NCI-H460 (cell line): Measurements from ENCODE around the gene TMEM38A. TPM values are rescaled to one million over a fixed set of nuclear protein-coding genes. Genes with fewer than 3 reads are reported as not detected.
"Not testable (repeated sequence)": the region's sequence is repeated elsewhere in the genome, so short reads cannot be mapped to it uniquely, and the experiment has no call there.

Experiments used
- DNase-seq: peaks from one replicate; pipeline ENCODE4 v3.0.0-alpha.2; 2016; ENCODE audit warnings: low read depth; ENCODE audit errors: extremely low read depth
- total RNA-seq: library from RNA; depleted of rRNA; stranded (reverse); fragments of >200 nt; shearing (Covaris generic); gene quantifications from 2 replicates; pipeline ENCODE4 v1.2.3, GENCODE V29; 2014

The TMEM38A gene
- total RNA-seq, 1 experiment from 2014 or later: 0.94 TPM

- no peak for DNase-seq
These were observed 29.5 kb upstream of the TMEM38A start for GRCh38 chr19:16631465-16631864.

- no peak for DNase-seq
These were observed 23.4 kb upstream of the TMEM38A start for GRCh38 chr19:16637535-16637934.

GRCh38 chr19:16638666-16639065, 22.3 kb upstream of the TMEM38A start:
- no peak for DNase-seq

DNA sequence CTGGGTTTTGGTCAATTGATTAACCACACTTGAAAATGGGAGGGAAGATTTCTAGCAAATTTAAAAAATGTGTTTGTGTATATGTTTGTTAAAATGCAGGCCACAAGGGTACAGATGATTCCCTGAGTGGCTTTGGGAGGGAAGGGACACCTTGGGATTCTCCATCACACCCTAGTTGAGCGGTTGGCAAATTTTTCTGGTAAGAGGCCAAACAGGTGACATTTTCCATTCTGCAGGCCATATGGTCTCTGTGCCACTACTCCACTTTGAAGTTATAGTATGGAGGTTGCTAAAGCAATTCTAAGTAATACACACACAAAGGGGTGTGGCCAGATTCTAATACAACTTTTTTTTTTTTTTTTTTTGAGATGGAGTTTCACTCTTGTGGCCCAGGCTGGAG, 20.0 kb upstream of the TMEM38A start:
- no peak for DNase-seq

DNA sequence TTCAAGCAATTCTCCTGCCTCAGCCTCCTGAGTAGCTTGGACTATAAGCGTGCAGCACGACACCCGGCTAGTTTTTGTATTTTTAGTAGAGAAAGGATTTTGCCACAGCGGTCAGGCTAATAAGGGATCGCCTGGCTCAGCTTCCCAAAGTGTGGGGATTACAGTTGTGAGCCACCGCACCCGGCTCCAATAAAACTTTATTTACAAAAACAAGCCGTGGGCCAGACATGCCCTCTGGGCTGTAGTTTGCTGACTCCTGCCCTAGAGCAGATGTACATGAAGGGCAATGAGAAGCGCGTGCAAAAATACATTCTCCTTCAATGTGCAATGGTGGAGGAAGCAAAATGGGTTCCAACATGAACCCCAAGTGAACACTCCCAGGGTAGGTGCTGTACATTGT, 19.2 kb upstream of the TMEM38A start:
- no peak for DNase-seq

- DNase-seq: no peak
These were observed 15.8 kb upstream of the TMEM38A start for GRCh38 chr19:16645140-16645539.

DNA sequence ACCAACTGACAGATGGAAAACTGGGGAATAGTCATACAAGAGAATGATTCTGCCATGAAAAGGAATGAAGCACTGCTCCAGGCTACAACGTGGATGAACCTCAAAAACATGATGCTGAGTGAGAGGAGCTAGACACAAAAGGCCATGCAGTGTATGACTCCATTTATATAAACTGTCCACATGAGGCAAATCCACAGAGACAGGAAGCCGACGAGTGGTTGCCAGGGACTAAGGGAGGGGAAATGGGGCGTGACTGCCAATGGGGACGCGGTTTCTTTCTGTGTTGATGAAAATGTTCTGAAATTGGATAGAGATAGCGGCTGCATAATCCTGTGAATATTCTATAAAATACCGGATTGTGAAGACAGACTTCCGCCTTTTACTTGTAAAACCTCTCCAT, 11.2 kb upstream of the TMEM38A start:
- no peak for DNase-seq

- DNase-seq: no peak
These were observed 10.1 kb upstream of the TMEM38A start for GRCh38 chr19:16650821-16651220.

- not testable (repeated sequence) for DNase-seq
These were observed 9.3 kb upstream of the TMEM38A start for GRCh38 chr19:16651421-16652188.

GRCh38 chr19:16652854-16653253, 8.1 kb upstream of the TMEM38A start:
- DNase-seq: no peak

DNA sequence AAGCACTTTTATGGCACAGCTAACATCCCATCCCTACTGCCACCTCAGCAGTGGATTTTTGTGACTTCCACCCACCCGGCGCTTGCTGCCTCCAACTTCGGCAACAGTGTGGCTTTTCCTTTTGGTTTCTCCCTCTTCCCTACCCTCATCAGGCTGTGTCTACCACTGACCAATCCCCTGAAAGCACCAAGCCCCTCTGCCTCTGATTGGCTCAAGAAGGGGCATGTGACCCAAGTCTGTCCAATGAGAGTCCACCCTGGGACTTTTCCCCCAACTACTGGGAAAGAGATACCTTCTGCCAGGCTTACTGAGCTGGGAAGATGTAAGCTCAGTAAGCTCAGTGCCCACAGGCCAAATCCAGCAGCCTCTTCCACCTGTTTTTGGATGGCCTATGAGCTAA, 6.8 kb upstream of the TMEM38A start:
- DNase-seq: no peak

DNA sequence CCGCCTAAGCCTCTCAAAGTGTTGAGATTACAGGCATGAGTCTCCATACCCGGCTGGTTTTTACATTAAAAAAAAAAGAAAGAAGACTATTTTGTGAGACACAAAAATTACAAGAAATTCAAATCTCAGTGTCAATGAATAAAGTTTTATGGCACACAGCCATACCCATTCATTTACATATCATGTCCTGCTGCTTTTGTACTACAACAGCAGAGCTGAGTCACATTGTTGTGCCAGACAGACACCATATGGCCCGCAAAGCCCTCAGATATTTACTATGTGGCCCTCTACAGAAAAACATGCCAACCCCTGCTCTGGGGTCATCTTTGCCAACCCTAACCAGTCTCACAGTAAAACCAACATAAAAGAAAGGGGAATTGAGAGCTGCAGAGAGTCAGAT, 6.3 kb upstream of the TMEM38A start:
- DNase-seq: no peak

DNA sequence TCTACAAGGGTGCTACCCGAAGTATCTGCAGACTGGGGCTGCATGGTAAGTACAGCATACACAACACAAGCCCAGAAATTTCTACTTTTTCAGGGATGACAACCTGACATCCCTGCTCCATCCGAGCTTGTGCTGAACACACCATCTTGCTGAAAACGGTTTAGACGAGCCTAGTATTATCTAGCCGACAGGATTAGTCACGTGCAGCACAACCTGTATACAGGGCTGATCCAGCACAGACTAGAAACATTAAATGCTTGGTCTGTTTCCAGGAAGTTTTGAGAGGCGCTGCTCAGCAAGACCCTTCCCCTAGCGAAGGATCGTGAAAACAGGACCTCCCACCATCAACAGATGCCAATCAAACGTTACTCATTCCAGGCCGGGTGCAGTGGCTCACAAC, 5.2 kb upstream of the TMEM38A start:
- DNase-seq: no peak

DNA sequence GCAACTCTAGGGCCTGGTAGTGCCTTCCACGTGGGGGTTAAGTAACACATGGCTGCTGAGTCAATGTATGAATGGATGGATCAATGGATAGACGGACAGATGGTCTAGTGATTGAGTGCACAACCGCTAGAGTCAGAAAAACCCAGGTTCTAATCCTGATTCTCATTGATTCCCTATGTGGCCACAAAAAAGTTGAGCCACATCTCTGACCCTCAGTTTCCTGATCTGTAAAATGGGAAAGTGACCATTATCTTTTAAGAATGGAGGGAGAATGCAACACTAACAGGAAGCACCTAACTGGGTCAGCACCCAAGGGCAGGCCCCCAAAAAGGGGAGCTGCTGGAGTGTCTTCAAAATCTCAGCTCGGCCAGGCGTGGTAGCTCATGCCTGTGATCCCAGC, 3.6 kb upstream of the TMEM38A start:
- DNase-seq: no peak

- no peak for DNase-seq
These were observed 1.5 kb upstream of the TMEM38A start for GRCh38 chr19:16659464-16659831.

DNA sequence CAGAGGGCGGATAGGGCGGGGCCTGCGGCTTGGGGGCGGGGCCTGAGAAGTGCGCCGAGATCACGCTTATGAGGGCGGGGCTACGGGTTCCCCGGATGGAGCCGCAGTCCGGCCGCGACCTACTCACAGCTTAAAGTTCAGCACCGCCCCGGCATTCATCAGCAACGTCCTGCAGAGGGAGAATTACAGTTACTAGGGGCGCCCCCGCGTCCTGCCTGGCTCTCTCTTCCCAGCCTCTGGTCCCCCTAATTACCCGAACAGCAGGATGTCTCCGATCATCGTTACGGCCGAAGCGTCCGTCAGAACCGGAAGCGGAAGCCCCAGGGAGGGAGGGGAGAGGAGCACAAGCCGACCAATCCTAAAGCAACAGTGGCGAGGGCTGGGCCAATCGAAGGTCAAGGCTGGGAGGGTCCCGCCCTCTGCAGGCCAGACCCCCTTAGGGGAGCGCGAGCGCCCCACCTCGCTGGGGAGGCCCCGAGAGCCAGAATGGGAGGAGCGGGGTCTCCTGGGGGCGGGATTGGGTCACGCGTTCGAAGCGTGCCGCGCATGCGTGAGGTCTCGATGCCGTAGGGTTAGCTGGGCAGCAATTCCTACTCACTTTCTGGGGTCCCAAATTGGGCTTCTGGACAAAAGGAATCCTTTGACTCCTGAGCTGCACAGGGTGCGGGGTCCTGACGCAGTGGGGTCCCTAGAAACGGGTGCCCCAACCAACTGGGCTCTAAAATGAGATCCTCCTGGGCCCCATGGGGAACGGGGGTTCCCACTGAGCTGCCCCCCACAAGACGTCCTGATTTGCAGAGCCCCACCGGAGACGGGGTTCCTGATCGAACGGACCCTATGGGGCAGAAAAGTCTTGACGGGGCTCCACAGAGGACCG, 869 bp upstream of the TMEM38A start, which contains the start of gene SMIM7:
Gene SMIM7, minus strand, starts transcription at position 313 of the 877 bp plus-strand sequence. Its CDS starts 34 bp downstream, at position 279.
- DNase-seq: peak; percentile 96

DNA sequence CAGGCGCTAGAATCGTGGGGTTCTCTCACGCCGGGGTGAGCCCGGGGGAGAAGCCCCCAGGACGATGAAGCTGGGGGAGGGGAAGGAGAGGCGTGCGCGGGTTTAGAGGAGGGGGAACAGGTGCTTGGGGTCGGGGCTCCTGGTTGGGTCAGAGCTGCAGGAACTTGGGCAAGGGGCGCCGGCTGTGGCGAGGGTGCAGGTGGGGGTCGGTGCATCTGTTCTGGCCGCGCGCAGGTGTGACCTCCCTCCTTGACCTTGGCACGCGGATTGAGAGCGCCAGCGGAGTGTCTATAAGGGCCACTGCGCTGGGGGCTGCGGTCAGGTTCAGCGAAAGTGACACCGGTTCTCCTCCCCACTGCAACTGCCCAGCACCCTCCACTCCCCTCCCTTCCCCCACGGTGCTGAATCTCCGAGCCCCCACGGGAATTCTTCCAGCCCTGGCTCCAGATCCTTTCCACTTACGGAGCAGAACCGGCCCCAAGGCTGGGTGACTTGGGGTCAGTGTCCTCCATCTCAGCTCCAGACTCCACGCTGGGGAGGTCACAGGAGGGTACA, 618 bp downstream of the TMEM38A start:
- no peak for DNase-seq

- DNase-seq: no peak
These were observed 7.2 kb downstream of the TMEM38A start for GRCh38 chr19:16668176-16668575.

DNA sequence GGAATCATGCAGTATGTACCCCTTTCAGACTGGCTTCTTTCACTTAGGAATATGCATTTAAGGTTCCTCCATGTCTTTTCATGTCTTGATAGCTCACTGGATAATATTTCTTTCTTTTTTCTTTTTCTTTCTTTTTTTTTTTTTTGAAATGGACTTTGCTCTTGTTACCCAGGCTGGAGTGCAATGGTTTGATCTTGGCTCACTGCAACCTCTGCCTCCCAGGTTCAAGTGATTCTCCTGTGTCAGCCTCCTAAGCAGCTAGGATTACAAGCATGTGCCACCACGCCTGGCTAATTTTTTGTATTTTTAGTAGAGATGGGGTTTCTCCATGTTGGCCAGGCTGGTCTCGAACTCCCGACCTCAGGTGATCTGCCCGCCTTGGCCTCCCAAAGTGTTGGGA, 7.8 kb downstream of the TMEM38A start:
- DNase-seq: not testable (repeated sequence)

DNA sequence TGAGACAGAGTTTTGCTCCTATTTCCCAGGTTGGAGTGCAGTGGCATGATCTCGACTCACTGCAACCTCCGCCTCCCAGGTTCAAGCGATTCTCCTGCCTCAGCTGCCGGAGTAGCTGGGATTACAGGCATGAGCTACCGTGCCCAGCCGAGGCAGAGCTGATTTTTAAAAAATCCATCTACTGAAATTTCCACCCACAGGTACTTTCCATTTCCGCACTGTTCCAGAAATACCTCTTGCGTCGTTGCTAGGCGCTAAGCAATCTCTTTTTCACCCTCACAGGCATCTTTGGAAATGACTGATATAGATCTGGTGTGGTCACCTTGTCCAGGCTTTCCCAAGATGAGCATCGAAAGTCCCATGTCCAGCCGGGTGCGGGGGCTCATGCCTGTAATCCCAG, 9.4 kb downstream of the TMEM38A start:
- DNase-seq: no peak

GRCh38 chr19:16671652-16672274, 10.8 kb downstream of the TMEM38A start:
- no peak for DNase-seq
